ENCODE data around the gene SLAMF6. TPM values are rescaled to one million over a fixed set of nuclear protein-coding genes. Genes with fewer than 3 reads are reported as not detected.

The SLAMF6 gene
- total and polyA plus RNA-seq, 2 experiments from 2014 or later, result not detected

- Histone ChIP-seq H3K27me3 (no peaks in the 10 kb centered on the region), H3K9me3 (ENCODE audit: low read depth) (no peaks in the 10 kb centered on the region), H3K4me1 (ENCODE audit: insufficient read depth) (no peaks in the 10 kb centered on the region), H4K20me1 (ENCODE audit: insufficient read depth, poor library complexity, severe bottlenecking) (no peaks in the 10 kb centered on the region), H3K4me2 (no peak overlapping the region), H3K79me2 (no peaks in the 10 kb centered on the region), H3K27ac (no peak overlapping the region), H3K36me3 (replicated peaks; ENCODE audit: insufficient read depth, low read depth) (no peaks in the 10 kb centered on the region), H3K4me3 (no peak overlapping the region), H3K9me2 (replicated peaks; ENCODE audit: insufficient read depth) (no peaks in the 10 kb centered on the region), H2AFZ (no peak overlapping the region)
- no peak for DNase-seq (ENCODE audit: low spot score)
- TF ChIP-seq, protein P1, sequence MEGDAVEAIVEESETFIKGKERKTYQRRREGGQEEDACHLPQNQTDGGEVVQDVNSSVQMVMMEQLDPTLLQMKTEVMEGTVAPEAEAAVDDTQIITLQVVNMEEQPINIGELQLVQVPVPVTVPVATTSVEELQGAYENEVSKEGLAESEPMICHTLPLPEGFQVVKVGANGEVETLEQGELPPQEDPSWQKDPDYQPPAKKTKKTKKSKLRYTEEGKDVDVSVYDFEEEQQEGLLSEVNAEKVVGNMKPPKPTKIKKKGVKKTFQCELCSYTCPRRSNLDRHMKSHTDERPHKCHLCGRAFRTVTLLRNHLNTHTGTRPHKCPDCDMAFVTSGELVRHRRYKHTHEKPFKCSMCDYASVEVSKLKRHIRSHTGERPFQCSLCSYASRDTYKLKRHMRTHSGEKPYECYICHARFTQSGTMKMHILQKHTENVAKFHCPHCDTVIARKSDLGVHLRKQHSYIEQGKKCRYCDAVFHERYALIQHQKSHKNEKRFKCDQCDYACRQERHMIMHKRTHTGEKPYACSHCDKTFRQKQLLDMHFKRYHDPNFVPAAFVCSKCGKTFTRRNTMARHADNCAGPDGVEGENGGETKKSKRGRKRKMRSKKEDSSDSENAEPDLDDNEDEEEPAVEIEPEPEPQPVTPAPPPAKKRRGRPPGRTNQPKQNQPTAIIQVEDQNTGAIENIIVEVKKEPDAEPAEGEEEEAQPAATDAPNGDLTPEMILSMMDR (IDR thresholded peaks at IDR 0.05; ENCODE audit: poor library complexity), result no peak
- TF ChIP-seq EZH2 (IDR thresholded peaks at IDR 0.05; ENCODE audit: borderline replicate concordance) (no peak), EZH2phosphoT487 (IDR thresholded peaks at IDR 0.05; ENCODE audit: low read depth, severe bottlenecking, unreplicated experiment) (no peak)
- 68% methylated on average over 2 of the region's 2 CpGs for WGBS (ENCODE audit: low lambda C conversion rate, missing lambda C conversion rate)
Observed at GRCh38 chr1:160459056-160459455, 64.0 kb downstream of the SLAMF6 start.

DNA sequence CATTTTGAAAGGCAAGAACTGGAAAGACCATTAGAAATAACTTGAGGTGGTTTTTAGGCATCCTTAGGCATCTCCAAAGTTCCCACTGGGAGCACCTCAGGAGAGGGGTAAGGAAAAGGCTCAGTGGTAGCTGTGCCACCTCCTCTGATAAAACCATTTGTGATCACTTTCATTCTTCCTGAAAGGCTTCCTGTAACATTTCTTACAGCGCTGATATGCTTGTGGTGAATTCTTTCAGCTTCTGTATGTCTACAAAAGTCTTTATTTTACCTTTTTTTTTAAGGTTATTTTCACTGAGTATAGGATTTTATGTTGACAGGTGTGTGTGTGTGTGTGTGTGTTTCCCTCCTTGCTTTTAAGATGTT is 67.9 kb downstream of the SLAMF6 start:
- Histone ChIP-seq H3K4me2 (no peak overlapping the region), H3K9me3 (ENCODE audit: low read depth) (no peaks in the 10 kb centered on the region), H2AFZ (no peak overlapping the region), H3K9me2 (replicated peaks; ENCODE audit: insufficient read depth) (no peaks in the 10 kb centered on the region), H3K79me2 (no peaks in the 10 kb centered on the region), H3K36me3 (replicated peaks; ENCODE audit: insufficient read depth, low read depth) (no peaks in the 10 kb centered on the region), H4K20me1 (ENCODE audit: insufficient read depth, poor library complexity, severe bottlenecking) (no peaks in the 10 kb centered on the region), H3K4me3 (no peak overlapping the region), H3K4me1 (ENCODE audit: insufficient read depth) (no peaks in the 10 kb centered on the region), H3K27ac (no peak overlapping the region), H3K27me3 (no peaks in the 10 kb centered on the region)
- 93% methylated on average over 1 of the region's 1 CpG for WGBS (ENCODE audit: low lambda C conversion rate, missing lambda C conversion rate)
- TF ChIP-seq, protein P1 (IDR thresholded peaks at IDR 0.05; ENCODE audit: poor library complexity), result no peak
- TF ChIP-seq EZH2 (IDR thresholded peaks at IDR 0.05; ENCODE audit: borderline replicate concordance) (no peak), EZH2phosphoT487 (IDR thresholded peaks at IDR 0.05; ENCODE audit: low read depth, severe bottlenecking, unreplicated experiment) (no peak)
- no peak for DNase-seq (ENCODE audit: low spot score)

DNA sequence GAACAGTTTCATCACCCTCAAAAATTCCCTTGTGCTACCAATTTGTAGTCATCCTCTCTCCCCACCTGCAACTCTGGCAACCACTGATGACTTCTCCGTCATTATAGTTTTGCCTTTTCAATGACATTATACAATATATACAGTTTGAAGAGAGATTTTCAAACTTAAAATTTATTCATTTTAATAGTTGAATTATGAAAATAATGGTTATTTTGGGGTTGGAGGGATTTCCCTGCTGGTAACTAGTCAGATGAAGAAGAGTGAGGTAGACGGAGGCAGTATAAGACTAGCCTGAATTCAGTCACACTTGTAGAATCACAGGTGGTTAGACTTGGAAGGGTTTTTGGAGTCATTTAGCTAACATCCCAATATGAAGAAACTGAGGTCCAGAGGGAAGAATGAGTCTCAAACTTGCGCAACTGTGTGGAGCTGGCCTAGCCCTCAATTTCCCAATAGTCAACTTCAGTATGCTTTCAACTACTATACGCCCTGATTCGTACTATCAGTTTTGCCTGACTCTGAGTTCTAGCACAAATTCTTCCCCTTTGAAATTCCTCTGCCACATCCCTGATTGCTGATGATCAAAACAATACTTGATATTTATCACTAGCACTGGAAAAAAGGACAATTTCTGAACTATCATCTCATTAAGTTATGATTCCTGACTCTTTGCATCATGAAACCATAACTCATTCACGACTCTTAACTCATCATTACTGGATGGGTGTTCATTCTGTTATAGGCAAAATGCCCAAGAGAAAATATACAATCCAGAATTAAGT is 68.5 kb downstream of the SLAMF6 start:
- Histone ChIP-seq H4K20me1 (ENCODE audit: insufficient read depth, poor library complexity, severe bottlenecking) (no peaks in the 10 kb centered on the region), H3K4me1 (ENCODE audit: insufficient read depth) (no peaks in the 10 kb centered on the region), H3K4me3 (no peak overlapping the region), H3K36me3 (replicated peaks; ENCODE audit: insufficient read depth, low read depth) (no peaks in the 10 kb centered on the region), H3K79me2 (no peaks in the 10 kb centered on the region), H2AFZ (no peak overlapping the region), H3K4me2 (no peak overlapping the region), H3K9me2 (replicated peaks; ENCODE audit: insufficient read depth) (no peaks in the 10 kb centered on the region), H3K27me3 (no peaks in the 10 kb centered on the region), H3K27ac (no peak overlapping the region), H3K9me3 (ENCODE audit: low read depth) (no peaks in the 10 kb centered on the region)
- no peak for TF ChIP-seq EZH2 (IDR thresholded peaks at IDR 0.05; ENCODE audit: borderline replicate concordance)
- WGBS (ENCODE audit: low lambda C conversion rate, missing lambda C conversion rate), result 94% methylated on average over 6 of the region's 6 CpGs
- DNase-seq (ENCODE audit: low spot score), result no peak

DNA sequence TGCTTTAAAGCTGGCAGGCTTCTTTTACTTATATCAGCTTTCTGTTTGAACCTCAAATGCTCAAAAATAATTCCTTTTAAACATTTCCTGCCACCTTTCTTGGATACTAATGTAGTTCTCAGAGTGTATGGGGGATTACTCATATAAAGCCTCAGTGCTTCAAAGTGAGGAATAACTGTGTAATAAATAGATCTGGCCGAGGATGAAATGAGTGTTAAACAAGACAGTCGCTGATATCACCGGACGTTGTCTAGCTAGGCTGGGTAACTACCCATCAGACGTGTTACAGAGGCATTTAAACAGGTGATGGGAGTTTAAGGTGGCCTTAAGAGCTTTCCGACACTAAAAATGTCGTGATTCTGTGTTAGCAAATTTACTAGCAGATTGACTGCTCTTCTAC is 69.6 kb downstream of the SLAMF6 start:
- Histone ChIP-seq H3K27me3 (no peaks in the 10 kb centered on the region), H3K79me2 (no peaks in the 10 kb centered on the region), H4K20me1 (ENCODE audit: insufficient read depth, poor library complexity, severe bottlenecking) (no peaks in the 10 kb centered on the region), H2AFZ (no peak overlapping the region), H3K4me1 (ENCODE audit: insufficient read depth) (no peaks in the 10 kb centered on the region), H3K36me3 (replicated peaks; ENCODE audit: insufficient read depth, low read depth) (no peaks in the 10 kb centered on the region), H3K9me2 (replicated peaks; ENCODE audit: insufficient read depth) (no peaks in the 10 kb centered on the region), H3K27ac (no peak overlapping the region), H3K4me3 (no peak overlapping the region), H3K9me3 (ENCODE audit: low read depth) (no peaks in the 10 kb centered on the region), H3K4me2 (no peak overlapping the region)
- 79% methylated on average over 7 of the region's 7 CpGs for WGBS (ENCODE audit: low lambda C conversion rate, missing lambda C conversion rate)
- DNase-seq (ENCODE audit: low spot score), result no peak
- TF ChIP-seq EZH2phosphoT487 (IDR thresholded peaks at IDR 0.05; ENCODE audit: low read depth, severe bottlenecking, unreplicated experiment), result no peak
- TF ChIP-seq, protein P1 (IDR thresholded peaks at IDR 0.05; ENCODE audit: poor library complexity), result no peak
- TF ChIP-seq EZH2 (IDR thresholded peaks at IDR 0.05; ENCODE audit: borderline replicate concordance), result no peak

Measured in hepatocyte (in vitro differentiated cells).